B cell (primary cell): ENCODE results near the gene CCDC88C. TPM values are rescaled to one million over a fixed set of nuclear protein-coding genes. Genes with fewer than 3 reads are reported as not detected.

Source experiments
- ATAC-seq: fragments of 200-7000 bp; cut with Tn5 transposase; one replicate; pipeline ENCODE4 v1.10.0; 2021; ENCODE audit warnings: low read depth, mild to moderate bottlenecking, moderate number of reproducible peaks, moderate library complexity
- CTCF ChIA-PET: fragments of 350-600 bp; sonication (Branson Sonifier 250); formaldehyde crosslinking; loops from one replicate; lab custom pipeline; 2021; ENCODE audit warnings: antibody characterized with exemption, inconsistent platforms; lab: Charles Lee
- POLR2A ChIA-PET: fragments of 350-600 bp; sonication (Branson Sonifier 250); formaldehyde crosslinking; loops from one replicate; lab custom pipeline; 2021; ENCODE audit warnings: antibody characterized with exemption; lab: Charles Lee
- DNase-seq: peaks from one replicate; pipeline ENCODE4 v3.0.0; 2013
- H2AFZ ChIP-seq: 2 replicates; pipeline ENCODE4 v1.6.1; 2012; ENCODE audit warnings: mild to moderate bottlenecking, low read depth, low read length; ENCODE audit not compliant: insufficient read depth, poor library complexity, severe bottlenecking
- H3K27ac ChIP-seq, 2 donors: 1 replicate in 1 of 2; 2 replicates in 1 of 2; pipeline ENCODE4 v1.5.1; 2012 to 2013; ENCODE audit warnings: low read length in 2 of 2, mild to moderate bottlenecking in 2 of 2, moderate library complexity in 1 of 2
- H3K27me3 ChIP-seq, 4 experiments: fragments of 200-600 bp in 1 of 4; sonication (generic) in 1 of 4; replicated peaks in 1 of 4; 1 replicate in 2 of 4; 2 replicates in 2 of 4; pipeline versions ENCODE4 v1.6.1 to v1.7.0; 2013 to 2016; ENCODE audit warnings: low read length in 3 of 4, mild to moderate bottlenecking in 2 of 4, mixed read lengths in 1 of 4, moderate library complexity in 1 of 4; ENCODE audit not compliant: insufficient read depth in 4 of 4, control insufficient read depth in 3 of 4; ENCODE audit errors: control extremely low read depth in 1 of 4
- H3K36me3 ChIP-seq, 2 experiments: replicated peaks in 1 of 2; 1 replicate in 1 of 2; 2 replicates in 1 of 2; pipeline versions ENCODE4 v1.6.1 to v1.7.1; 2013; ENCODE audit warnings: low read length in 1 of 2; ENCODE audit not compliant: insufficient read depth in 2 of 2, control insufficient read depth in 1 of 2; ENCODE audit errors: control extremely low read depth in 1 of 2, extremely low read depth in 1 of 2
- H3K4me1 ChIP-seq, 2 donors: fragments of 200-600 bp in 1 of 2; sonication (generic) in 1 of 2; 1 replicate in 1 of 2; 2 replicates in 1 of 2; pipeline versions ENCODE4 v1.5.1 to v1.6.1; 2013 to 2017; ENCODE audit warnings: low read length in 2 of 2; ENCODE audit not compliant: control insufficient read depth in 2 of 2, insufficient read depth in 2 of 2
- H3K4me2 ChIP-seq: replicated peaks from 2 replicates; pipeline ENCODE3; 2012; ENCODE audit warnings: mild to moderate bottlenecking, low read depth, low read length; ENCODE audit not compliant: poor library complexity, severe bottlenecking
- H3K4me3 ChIP-seq, 5 experiments: fragments of 200-600 bp in 1 of 5; sonication (generic) in 1 of 5; 1 replicate in 3 of 5; 2 replicates in 2 of 5; pipeline versions ENCODE4 v1.5.1 to v1.7.0; 2011 to 2016; ENCODE audit warnings: low read length in 4 of 5, mild to moderate bottlenecking in 4 of 5, low read depth in 2 of 5, control low read depth in 1 of 5, moderate library complexity in 1 of 5; ENCODE audit not compliant: insufficient read depth in 1 of 5; ENCODE audit errors: control extremely low read depth in 1 of 5, extremely low read depth in 1 of 5
- H3K79me2 ChIP-seq: fragments of 200-600 bp; sonication (generic); one replicate; pipeline ENCODE4 v1.6.0; 2016; ENCODE audit warnings: low read length; ENCODE audit not compliant: control insufficient read depth, insufficient read depth
- H3K9ac ChIP-seq: fragments of 200-600 bp; sonication (generic); 2 replicates; pipeline ENCODE4 v1.6.1; 2017; ENCODE audit warnings: mild to moderate bottlenecking, low read length, moderate library complexity
- H3K9me3 ChIP-seq, 3 donors: one replicate each; pipeline versions ENCODE4 v1.6.1 to v1.7.1; 2013; ENCODE audit warnings: low read length in 2 of 3; ENCODE audit not compliant: control insufficient read depth in 2 of 3, insufficient read depth in 1 of 3; ENCODE audit errors: control extremely low read depth in 1 of 3
- H4K20me1 ChIP-seq: 2 replicates; pipeline ENCODE4 v1.6.0; 2012; ENCODE audit warnings: mild to moderate bottlenecking, low read length; ENCODE audit not compliant: insufficient read depth, control insufficient read depth, poor library complexity, severe bottlenecking
- H3K27ac Mint-ChIP-seq: one replicate; pipeline ENCODE4 v1.8.0; 2021; ENCODE audit warnings: mixed read lengths
- H3K27me3 Mint-ChIP-seq: one replicate; pipeline ENCODE4 v1.8.0; 2021; ENCODE audit warnings: mixed read lengths
- H3K4me1 Mint-ChIP-seq: one replicate; pipeline ENCODE4 v1.8.0; 2021; ENCODE audit warnings: mixed read lengths
- H3K4me3 Mint-ChIP-seq: one replicate; pipeline ENCODE4 v1.8.0; 2021; ENCODE audit warnings: mixed read lengths
- H3K9me3 Mint-ChIP-seq: one replicate; pipeline ENCODE4 v1.8.0; 2022; ENCODE audit warnings: mixed read lengths; ENCODE audit not compliant: insufficient read depth
- CTCF ChIP-seq: fragments of 200-600 bp; IDR thresholded peaks from one replicate; pipeline ENCODE4 v1.8.0; 2022; ENCODE audit warnings: antibody characterized with exemption, mild to moderate bottlenecking
- EZH2 ChIP-seq: IDR thresholded peaks from 2 replicates; pipeline ENCODE4 v1.6.1; 2012; ENCODE audit warnings: borderline replicate concordance, low read depth, mild to moderate bottlenecking, moderate library complexity, low read length; ENCODE audit not compliant: insufficient read depth, poor library complexity, severe bottlenecking
- WGBS: methylation state at CpG from one replicate; pipeline ENCODE4 v1.1.5; 2013; ENCODE audit warnings: missing lambda C conversion rate; ENCODE audit not compliant: insufficient coverage; 5-methylcytosine and 5-hydroxymethylcytosine counted together
- intact Hi-C: fragments of 100-400 bp; cut with micrococcal nuclease; formaldehyde crosslinking; loops from one replicate; pipeline ENCODE4 v1.10.0; 2022
- polyA plus RNA-seq: library from polyadenylated mRNA; depleted of rRNA; stranded (reverse); fragments of >200 nt; gene quantifications from 2 replicates; pipeline ENCODE4 v1.2.3, GENCODE V29; 2012
- total RNA-seq, 2 donors: library from RNA; stranded (reverse); fragments of 120-200 nt in 1 of 2; gene quantifications; 1 replicate in 1 of 2; 2 replicates in 1 of 2; pipeline versions ENCODE4 v1.2.3 to v1.2.4, GENCODE V29; 2013 to 2022

The CCDC88C gene
- total and polyA plus RNA-seq, 2 donors (not counting 1 experiment from before 2014, with no cell fraction given): 98.7 to 181 TPM

DNA sequence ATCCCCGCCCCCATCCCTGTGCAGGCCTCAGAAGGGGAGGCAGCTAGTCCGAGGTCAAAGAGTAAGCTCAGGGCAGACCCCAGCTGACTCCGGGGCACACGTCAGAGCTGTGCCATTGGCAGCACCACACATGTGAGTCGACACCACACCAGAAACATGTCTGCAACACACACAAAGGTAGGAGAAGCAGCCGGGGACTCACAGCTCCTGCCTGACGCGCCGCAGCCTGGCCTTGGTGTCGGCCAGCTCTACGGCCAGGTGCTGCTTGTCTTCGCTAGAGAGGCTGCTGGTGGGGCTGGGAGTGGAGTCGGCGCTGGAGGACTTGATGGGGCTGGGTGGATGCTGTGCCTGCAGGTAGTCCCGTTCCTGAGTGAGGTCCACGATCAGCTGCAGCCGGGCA, 78.5 kb downstream of the CCDC88C start:
- H3K4me1 ChIP-seq: peaks cover 5 to 16% of the 10 kb centered on the region in 2 donors
- ChIA-PET POLR2A (interaction anchor here (1.0 kb wide), 1 partner anchor 78 kb away, joined by 3 read pairs; the partner anchor contains the start of gene CCDC88C), CTCF (interaction anchor here (0.9 kb wide), 1 partner anchor 16 kb away, joined by 3 read pairs; no protein-coding TSS in a partner anchor)
- H3K27ac ChIP-seq: no peak overlapping the region
- intact Hi-C loops: no loop called here
- 99% methylated on average over 16 of the region's 17 CpGs for WGBS
- Mint-ChIP-seq H3K4me1 (peaks cover 19% of the 10 kb centered on the region), H3K9me3 (no peaks in the 10 kb centered on the region), H3K27ac (peak overlapping the region; percentile 10), H3K4me3 (no peak overlapping the region), H3K27me3 (no peaks in the 10 kb centered on the region)
- peaks cover 96% of the 10 kb centered on the region for H4K20me1 ChIP-seq
- DNase-seq (no peak), ATAC-seq (no peak)
- H3K9me3 ChIP-seq: no peaks in the 10 kb centered on the region
- no peak overlapping the region for H3K9ac ChIP-seq
- H3K36me3 ChIP-seq: peaks cover 0 to 92% of the 10 kb centered on the region in 2 experiments
- no peak overlapping the region for H3K4me3 ChIP-seq
- H3K79me2 ChIP-seq: peaks cover 97% of the 10 kb centered on the region
- no peaks in the 10 kb centered on the region for H3K27me3 ChIP-seq
- TF ChIP-seq CTCF (no peak), EZH2 (no peak)
- H3K4me2 ChIP-seq: no peak overlapping the region
- H2AFZ ChIP-seq: no peak overlapping the region

DNA sequence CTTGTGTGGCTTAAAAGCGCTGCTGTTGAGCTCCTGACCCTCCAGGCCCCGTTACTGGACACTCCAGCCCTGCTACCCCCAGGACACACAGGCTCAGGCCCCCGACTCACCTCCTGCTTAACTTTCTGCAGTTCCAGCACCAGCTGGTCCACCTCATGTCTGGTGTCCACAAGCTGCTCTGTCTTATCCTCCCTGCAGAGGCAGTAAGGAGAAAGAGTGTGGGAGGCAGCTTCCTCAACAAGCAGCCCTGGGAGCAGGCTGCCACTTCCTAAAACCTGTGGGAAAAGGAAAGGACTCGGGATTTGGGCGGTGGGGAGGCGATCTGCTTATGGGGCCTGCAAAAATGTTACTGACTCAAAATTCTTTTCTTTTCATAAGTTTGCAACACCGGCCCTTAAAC, 79.2 kb downstream of the CCDC88C start:
- DNase-seq: no peak
- no peaks in the 10 kb centered on the region for H3K9me3 ChIP-seq
- H4K20me1 ChIP-seq: peaks cover 95% of the 10 kb centered on the region
- peaks cover 0 to 96% of the 10 kb centered on the region in 2 experiments for H3K36me3 ChIP-seq
- no peak overlapping the region for H3K4me2 ChIP-seq
- no peak overlapping the region for H3K27ac ChIP-seq
- H3K27me3 ChIP-seq: no peaks in the 10 kb centered on the region
- Mint-ChIP-seq H3K4me1 (peaks cover 22% of the 10 kb centered on the region), H3K9me3 (no peaks in the 10 kb centered on the region), H3K4me3 (no peak overlapping the region), H3K27ac (no peak overlapping the region), H3K27me3 (no peaks in the 10 kb centered on the region)
- ATAC-seq: no peak
- peaks cover 97% of the 10 kb centered on the region for H3K79me2 ChIP-seq
- H3K4me1 ChIP-seq: peaks cover 8 to 18% of the 10 kb centered on the region in 2 donors
- no peak overlapping the region for H2AFZ ChIP-seq
- POLR2A ChIA-PET: interaction anchor here (1.0 kb wide), 1 partner anchor 79 kb away, joined by 3 read pairs; the partner anchor contains the start of gene CCDC88C
- CTCF ChIA-PET: interaction anchor here (1.1 to 1.2 kb wide), 2 partner anchors 17 to 78 kb away, joined by 3 to 4 read pairs; no protein-coding TSS in a partner anchor
- WGBS: 100% methylated on average over 4 of the region's 7 CpGs
- intact Hi-C loops: no loop called here
- H3K4me3 ChIP-seq: no peak overlapping the region
- TF ChIP-seq EZH2 (no peak), CTCF (no peak)
- no peak overlapping the region for H3K9ac ChIP-seq
